ENCODE data around the gene DCAF8.
A peak's percentile ranks its signal among the peaks of the same experiment; 100 is the strongest.
"Not testable (repeated sequence)": the region's sequence is repeated elsewhere in the genome, so short reads cannot be mapped to it uniquely, and the experiment has no call there.

Gene DCAF8

DNA sequence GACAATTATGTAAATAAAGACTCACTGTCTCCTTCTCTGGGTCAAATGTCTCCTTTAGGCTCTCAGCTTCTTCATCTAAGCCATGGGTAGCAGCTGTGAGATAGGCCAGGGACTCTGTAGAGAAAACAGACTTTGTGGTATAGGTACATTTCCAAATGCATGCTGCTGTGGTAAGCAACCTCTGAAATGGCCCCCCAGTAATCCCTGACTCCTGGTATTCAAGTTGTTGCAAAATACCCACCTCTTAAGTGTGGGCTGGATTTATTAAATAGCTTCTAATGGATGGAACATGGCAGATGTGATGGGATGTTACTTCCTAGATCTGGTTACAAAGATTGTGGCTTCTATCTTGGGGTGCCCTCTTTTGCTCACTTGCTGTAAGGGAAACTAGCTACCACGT lies 33.7 kb upstream of the DCAF8 start:
- no peak overlapping the region for H3K27ac ChIP-seq
- TF ChIP-seq CTCF (IDR thresholded peaks at IDR 0.05) (no peak), ZFX (IDR thresholded peaks at IDR 0.05; ENCODE audit: borderline replicate concordance) (no peak)

DNA sequence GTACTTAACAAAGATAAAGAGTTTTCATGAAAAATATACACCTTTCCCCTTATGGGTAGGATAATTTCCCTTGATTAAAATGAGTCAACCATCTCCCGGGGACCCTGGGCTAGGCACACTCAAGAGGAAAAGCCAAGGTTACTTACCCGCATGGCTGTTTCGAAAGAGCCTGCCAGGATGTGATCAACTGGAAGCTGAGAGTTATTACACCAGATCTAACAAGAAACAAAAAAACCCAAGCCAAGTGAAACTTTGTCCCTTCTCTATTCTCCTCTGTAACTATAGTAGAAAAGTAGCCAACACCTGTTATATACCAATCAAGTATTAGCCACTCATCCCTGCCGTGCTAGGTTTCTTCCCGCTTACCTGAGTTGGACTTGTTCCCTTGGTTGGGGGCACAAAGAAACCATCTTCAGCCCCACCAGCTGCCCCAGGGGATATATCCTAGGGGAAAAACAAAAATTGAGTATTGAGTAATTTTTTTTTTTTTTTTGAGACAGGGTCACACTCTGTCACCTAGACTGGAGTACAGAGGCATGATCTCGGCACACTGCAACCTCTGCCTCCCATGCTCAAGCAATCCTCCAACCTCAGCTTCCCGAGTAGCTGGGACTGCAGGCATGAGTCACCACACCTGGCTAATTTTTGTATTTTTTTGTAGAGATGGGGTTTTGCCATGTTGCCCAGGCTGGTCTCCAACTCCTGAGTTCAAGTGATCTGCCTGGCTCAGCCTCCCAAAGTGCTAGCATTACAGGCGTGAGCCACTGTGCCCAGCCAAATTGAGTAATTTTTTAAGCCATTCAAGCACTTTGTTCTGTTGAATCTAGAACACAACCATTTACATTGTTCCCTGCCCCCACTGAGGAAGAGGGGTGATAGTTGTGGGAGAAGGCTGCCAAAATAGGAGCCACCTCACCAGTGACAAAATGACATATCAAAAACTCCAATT lies 30.9 kb upstream of the DCAF8 start:
- H3K27ac ChIP-seq = no peak overlapping the region
- TF ChIP-seq ZFX (IDR thresholded peaks at IDR 0.05; ENCODE audit: borderline replicate concordance) (no peak), CTCF (IDR thresholded peaks at IDR 0.05) (no peak)

DNA sequence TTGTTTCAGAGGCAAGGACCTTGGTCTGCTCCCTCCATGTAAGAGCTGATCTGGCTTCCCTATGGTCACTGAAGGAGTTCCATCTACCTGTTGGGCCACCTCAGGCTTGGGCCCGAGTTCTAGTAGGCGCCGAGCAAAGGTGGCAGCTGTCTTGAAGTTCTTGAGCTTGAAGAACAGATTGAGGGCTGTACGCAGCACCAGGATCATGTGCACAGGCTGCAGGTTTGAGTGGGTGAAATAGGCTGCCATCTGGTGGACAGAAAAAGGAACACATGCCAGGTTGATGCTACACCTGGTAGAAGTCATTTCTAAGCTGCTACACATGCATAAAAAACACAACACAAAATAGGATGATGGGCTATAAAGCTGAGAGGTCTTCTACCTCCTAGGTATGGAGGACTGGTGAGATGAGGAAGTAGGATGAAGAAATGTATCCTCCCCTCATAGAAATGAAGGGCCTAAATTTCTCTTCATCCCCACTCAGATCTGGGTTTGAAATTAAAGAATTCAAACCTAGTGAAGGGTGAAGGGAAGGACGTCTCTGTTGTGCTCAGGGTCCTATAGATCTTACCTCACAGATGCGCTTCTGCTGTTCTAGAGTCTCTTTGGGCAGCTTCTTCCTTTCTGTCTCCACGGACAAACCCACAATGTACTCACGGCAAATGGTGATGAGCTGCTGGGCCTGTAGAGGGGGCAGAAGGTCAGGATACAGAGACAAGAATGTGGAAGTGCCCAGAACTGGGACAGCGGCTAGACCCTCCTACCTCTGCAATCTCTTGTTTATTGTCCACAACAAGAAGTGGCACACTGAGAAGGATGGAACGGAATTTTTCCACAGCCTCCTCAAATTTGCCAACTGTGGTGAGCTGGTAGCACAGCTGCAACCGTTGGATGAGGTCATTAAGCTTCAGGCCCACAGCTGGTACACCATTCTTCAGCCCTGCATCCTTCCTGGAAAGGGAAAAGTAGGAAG lies 29.2 kb upstream of the DCAF8 start:
- no peak overlapping the region for H3K27ac ChIP-seq

DNA sequence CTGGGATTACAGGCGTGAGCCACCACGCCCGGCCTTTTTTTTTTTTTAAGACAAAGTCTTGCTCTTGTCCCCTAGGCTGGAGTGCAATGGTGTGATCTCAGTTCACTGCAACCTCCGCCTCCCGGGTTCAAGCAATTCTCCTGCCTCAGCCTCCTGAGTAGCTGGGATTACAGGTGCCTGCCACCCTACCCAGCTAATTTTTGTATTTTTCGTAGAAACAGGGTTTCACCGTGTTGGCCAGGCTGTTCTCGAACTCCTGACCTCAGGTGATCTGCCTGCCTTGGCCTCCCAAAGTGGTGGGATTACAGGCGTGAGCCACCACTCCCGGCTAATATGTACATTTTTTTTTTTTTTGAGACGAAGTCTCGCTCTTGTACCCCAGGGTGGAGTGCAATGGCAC lies 25.4 kb upstream of the DCAF8 start:
- not testable (repeated sequence) for H3K27ac ChIP-seq

More for the DNA sequence above, 29.2 kb upstream of the DCAF8 start:
- peak; percentile 98 for TF ChIP-seq CTCF (IDR thresholded peaks at IDR 0.05)
- TF ChIP-seq ZFX (IDR thresholded peaks at IDR 0.05; ENCODE audit: borderline replicate concordance) = no peak

GRCh38 chr1:160285506-160285905 lies 23.2 kb upstream of the DCAF8 start:
- TF ChIP-seq CTCF (IDR thresholded peaks at IDR 0.05) (peak; percentile 13; the same call in 1 of the 2 replicates), ZFX (IDR thresholded peaks at IDR 0.05; ENCODE audit: borderline replicate concordance) (no peak)
- H3K27ac ChIP-seq = no peak overlapping the region

DNA sequence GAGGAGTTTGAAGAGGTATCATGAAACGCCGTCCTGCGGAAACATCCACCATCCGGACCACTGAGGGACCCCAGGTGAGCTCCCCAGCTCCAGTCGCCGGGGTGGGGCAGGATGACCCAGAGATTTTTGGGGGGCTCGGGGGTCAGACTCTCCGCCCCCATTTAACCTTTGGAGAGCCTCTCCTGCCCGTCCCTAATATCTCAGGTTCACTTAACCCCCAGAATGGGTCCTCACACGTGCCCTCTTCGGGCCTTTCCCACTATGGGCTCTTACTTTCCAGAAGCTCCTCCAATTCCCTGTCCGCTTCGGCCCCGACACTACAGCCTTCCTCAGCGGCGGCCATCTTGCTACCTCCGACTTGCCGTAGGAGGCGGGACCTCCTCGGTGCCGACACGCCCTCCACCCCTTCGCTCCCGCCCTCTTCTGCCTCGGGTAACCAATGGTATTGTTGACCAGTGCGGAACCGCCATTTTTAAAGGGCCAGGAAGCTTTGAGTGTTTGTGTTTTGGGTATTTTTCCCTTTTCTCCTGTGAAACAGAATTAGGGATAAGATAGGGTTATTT lies 22.5 kb upstream of the DCAF8 start, which contains the start of gene PEX19:
Gene PEX19, minus strand, starts transcription at position 352 of the 563 bp plus-strand sequence. Its CDS starts 9 bp downstream, at position 343.
- no peak for TF ChIP-seq ZFX (IDR thresholded peaks at IDR 0.05; ENCODE audit: borderline replicate concordance)
- TF ChIP-seq CTCF (IDR thresholded peaks at IDR 0.05) = no peak

GRCh38 chr1:160284220-160284781 lies 22.0 kb upstream of the DCAF8 start:
- peak overlapping the region; percentile 63 for H3K27ac ChIP-seq
- TF ChIP-seq ZFX (IDR thresholded peaks at IDR 0.05; ENCODE audit: borderline replicate concordance) = no peak
- no peak for TF ChIP-seq CTCF (IDR thresholded peaks at IDR 0.05)

More for the DNA sequence above, 22.5 kb upstream of the DCAF8 start, which contains the start of gene PEX19:
- H3K27ac ChIP-seq = peak within 1 kb of the TSS; percentile 63
